ENCODE measurements around the gene KLHL22.
"Not testable (repeated sequence)": the region's sequence is repeated elsewhere in the genome, so short reads cannot be mapped to it uniquely, and the experiment has no call there.

Gene KLHL22

DNA sequence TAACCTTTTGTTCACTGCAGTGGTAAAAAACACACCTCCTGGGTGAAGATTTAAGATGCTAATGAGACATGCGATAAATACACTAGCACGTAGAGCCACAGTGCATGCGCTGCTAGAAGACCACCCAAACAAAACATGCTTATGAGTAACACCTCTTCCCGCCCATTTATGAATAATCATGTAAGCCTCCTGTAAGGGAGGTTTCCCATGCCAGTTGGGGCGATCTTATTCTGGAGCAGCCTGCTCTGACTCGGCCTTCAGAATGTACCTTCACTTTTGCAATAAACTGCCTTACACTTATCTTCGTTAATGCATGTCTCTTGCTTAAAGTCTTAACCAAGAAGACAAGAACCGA lies 39.9 kb downstream of the KLHL22 start:
- no peak for DNase-seq (ENCODE audit: low read depth, low spot score)
- H3K4me3 ChIP-seq (ENCODE audit: low read depth, low read length) = no peak overlapping the region
- no peak for TF ChIP-seq CTCF (IDR thresholded peaks at IDR 0.05; ENCODE audit: insufficient read depth, low read length, missing control alignments)
- ChIA-PET CTCF (interaction anchor here (0.8 to 5.7 kb wide), 15 partner anchors 8 to 299 kb away, joined by 3 to 152 read pairs (median 6); no protein-coding TSS in a partner anchor), POLR2A (interaction anchor here (1.2 kb wide), 1 partner anchor 38 kb away, joined by 7 read pairs; no protein-coding TSS in a partner anchor)

GRCh38 chr22:20453222-20453621 lies 42.4 kb downstream of the KLHL22 start:
- no peak for DNase-seq (ENCODE audit: low read depth, low spot score)
- CTCF ChIA-PET = interaction anchor here (1.1 to 5.7 kb wide), 8 partner anchors 9 to 115 kb away, joined by 3 to 152 read pairs (median 7); no protein-coding TSS in a partner anchor
- no peak overlapping the region for H3K4me3 ChIP-seq (ENCODE audit: low read depth, low read length)
- POLR2A ChIA-PET = no interaction called here
- no peak for TF ChIP-seq CTCF (IDR thresholded peaks at IDR 0.05; ENCODE audit: insufficient read depth, low read length, missing control alignments)

- no peak for TF ChIP-seq CTCF (IDR thresholded peaks at IDR 0.05; ENCODE audit: insufficient read depth, low read length, missing control alignments)
- H3K4me3 ChIP-seq (ENCODE audit: low read depth, low read length) = no peak overlapping the region
- ChIA-PET CTCF (interaction anchor here (0.6 kb wide), 1 partner anchor 34 kb away, joined by 3 read pairs; no protein-coding TSS in a partner anchor), POLR2A (no interaction called here)
- DNase-seq (ENCODE audit: low read depth, low spot score) = no peak
These were observed 43.7 kb downstream of the KLHL22 start for GRCh38 chr22:20451920-20452319.

GRCh38 chr22:20451129-20451778 lies 44.3 kb downstream of the KLHL22 start:
- DNase-seq (ENCODE audit: low read depth, low spot score); H3K4me3 ChIP-seq (ENCODE audit: low read depth, low read length); POLR2A ChIA-PET: not testable (repeated sequence)
- CTCF ChIA-PET = interaction anchor here (0.6 kb wide), 1 partner anchor 33 kb away, joined by 3 read pairs; no protein-coding TSS in a partner anchor

- TF ChIP-seq CTCF (IDR thresholded peaks at IDR 0.05; ENCODE audit: insufficient read depth, low read length, missing control alignments) = no peak
- ChIA-PET POLR2A (no interaction called here), CTCF (interaction anchor here (2.2 kb wide), 1 partner anchor 29 kb away, joined by 5 read pairs; no protein-coding TSS in a partner anchor)
- no peak overlapping the region for H3K4me3 ChIP-seq (ENCODE audit: low read depth, low read length)
- DNase-seq (ENCODE audit: low read depth, low spot score) = no peak
These were observed 45.1 kb downstream of the KLHL22 start for GRCh38 chr22:20450551-20450906.

GRCh38 chr22:20449819-20450550 lies 45.6 kb downstream of the KLHL22 start:
- DNase-seq (ENCODE audit: low read depth, low spot score) = no peak
- ChIA-PET POLR2A (no interaction called here), CTCF (interaction anchor here (0.7 to 2.2 kb wide), 4 partner anchors 28 to 114 kb away, joined by 3 to 5 read pairs (median 4); no protein-coding TSS in a partner anchor)
- TF ChIP-seq CTCF (IDR thresholded peaks at IDR 0.05; ENCODE audit: insufficient read depth, low read length, missing control alignments) = no peak
- no peak overlapping the region for H3K4me3 ChIP-seq (ENCODE audit: low read depth, low read length)
